ENCODE measurements around the gene ZNF326. TPM values are rescaled to one million over a fixed set of nuclear protein-coding genes. Genes with fewer than 3 reads are reported as not detected.

Gene ZNF326
- total and polyA plus RNA-seq, 2 of the 4 experiments (the other 2 are of a cell fraction) = 4.5 to 17.0 TPM

DNA sequence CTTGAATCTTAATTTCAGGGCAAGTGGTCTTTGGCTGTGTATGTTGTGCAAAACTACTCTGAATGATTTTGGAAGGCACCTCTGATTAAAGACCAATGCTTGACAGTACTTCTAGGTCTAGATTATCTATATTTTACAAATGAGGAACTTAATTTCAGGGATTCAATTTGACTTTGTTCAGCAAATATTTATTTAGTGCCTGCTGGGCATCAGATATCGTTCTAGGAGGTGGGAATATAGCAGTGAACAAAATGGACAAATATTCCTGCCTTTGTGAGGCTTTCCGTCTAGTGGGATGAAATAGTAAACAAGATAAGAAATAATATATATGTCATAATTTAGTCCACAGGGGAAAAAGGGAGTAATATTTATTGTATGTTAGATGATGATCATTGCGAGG lies 4.7 kb downstream of the ZNF326 start:
- ChIA-PET CTCF (no interaction called here), POLR2A (ENCODE audit: unreplicated experiment) (no interaction called here)
- TF ChIP-seq RAD21 (IDR thresholded peaks at IDR 0.05; ENCODE audit: low read length) (no peak), RFX5 (IDR thresholded peaks at IDR 0.05; ENCODE audit: low read depth, low read length) (no peak), MAFK (IDR thresholded peaks at IDR 0.05; ENCODE audit: low read depth, low read length) (no peak), CEBPB (IDR thresholded peaks at IDR 0.05; ENCODE audit: low read depth, low read length) (no peak), NFE2L2 (IDR thresholded peaks at IDR 0.05; ENCODE audit: low read depth, low read length) (no peak), MAZ (IDR thresholded peaks at IDR 0.05; ENCODE audit: borderline replicate concordance, low read depth, low read length) (no peak), MXI1 (IDR thresholded peaks at IDR 0.05; ENCODE audit: borderline replicate concordance, low read depth, low read length) (no peak), FOS (IDR thresholded peaks at IDR 0.05; ENCODE audit: low read depth, low read length) (no peak), SMC3 (IDR thresholded peaks at IDR 0.05; ENCODE audit: low read depth, low read length) (no peak)
- TF ChIP-seq, protein P1, sequence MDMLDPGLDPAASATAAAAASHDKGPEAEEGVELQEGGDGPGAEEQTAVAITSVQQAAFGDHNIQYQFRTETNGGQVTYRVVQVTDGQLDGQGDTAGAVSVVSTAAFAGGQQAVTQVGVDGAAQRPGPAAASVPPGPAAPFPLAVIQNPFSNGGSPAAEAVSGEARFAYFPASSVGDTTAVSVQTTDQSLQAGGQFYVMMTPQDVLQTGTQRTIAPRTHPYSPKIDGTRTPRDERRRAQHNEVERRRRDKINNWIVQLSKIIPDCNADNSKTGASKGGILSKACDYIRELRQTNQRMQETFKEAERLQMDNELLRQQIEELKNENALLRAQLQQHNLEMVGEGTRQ (IDR thresholded peaks at IDR 0.05; ENCODE audit: low read depth, low read length) = no peak
- TF ChIP-seq, protein P2, sequence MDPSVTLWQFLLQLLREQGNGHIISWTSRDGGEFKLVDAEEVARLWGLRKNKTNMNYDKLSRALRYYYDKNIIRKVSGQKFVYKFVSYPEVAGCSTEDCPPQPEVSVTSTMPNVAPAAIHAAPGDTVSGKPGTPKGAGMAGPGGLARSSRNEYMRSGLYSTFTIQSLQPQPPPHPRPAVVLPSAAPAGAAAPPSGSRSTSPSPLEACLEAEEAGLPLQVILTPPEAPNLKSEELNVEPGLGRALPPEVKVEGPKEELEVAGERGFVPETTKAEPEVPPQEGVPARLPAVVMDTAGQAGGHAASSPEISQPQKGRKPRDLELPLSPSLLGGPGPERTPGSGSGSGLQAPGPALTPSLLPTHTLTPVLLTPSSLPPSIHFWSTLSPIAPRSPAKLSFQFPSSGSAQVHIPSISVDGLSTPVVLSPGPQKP (IDR thresholded peaks at IDR 0.05; ENCODE audit: borderline replicate concordance, low read depth, low read length) = no peak
- H4K8ac ChIP-seq (ENCODE audit: low read depth in 2 of 2, low read length in 2 of 2) = no peak overlapping the region
- in situ Hi-C loops (cut with MboI; ENCODE audit: low sequenced_read_pairs) (loop anchor here (10.0 to 25.0 kb wide), 2 partner anchors 365 to 512 kb away; partner anchors contain the start of gene LRRC8C), dilution Hi-C loops (cut with HindIII; ENCODE audit: low sequenced_read_pairs, unreplicated experiment) (no loop called here), intact Hi-C loops (cut with micrococcal nuclease) (loop anchor here (5.0 kb wide), 1 partner anchor 362 kb away; no protein-coding TSS in a partner anchor)
- H3K79me1 ChIP-seq (ENCODE audit: low read depth in 1 of 2, low read length in 2 of 2) = peaks cover 19 to 33% of the 10 kb centered on the region in 2 experiments
- no peak overlapping the region for H2BK15ac ChIP-seq (ENCODE audit: low read depth, low read length)
- no peak overlapping the region for H3K4me2 ChIP-seq (ENCODE audit: low read depth, low read length)
- no peak overlapping the region for H2BK5ac ChIP-seq (ENCODE audit: low read depth, low read length, poor library complexity, severe bottlenecking)
- H3K36me3 ChIP-seq (ENCODE audit: control insufficient read depth, insufficient read depth, low read length) = no peaks in the 10 kb centered on the region
- no peak overlapping the region for H2BK20ac ChIP-seq (ENCODE audit: low read depth, low read length)
- H4K91ac ChIP-seq (ENCODE audit: insufficient read depth, low read depth, low read length) = no peak overlapping the region
- H2AFZ ChIP-seq (replicated peaks; ENCODE audit: low read length, poor library complexity) = no peak overlapping the region
- DNase-seq (no peak), ATAC-seq (ENCODE audit: low read depth) (no peak)
- H3K4me3 ChIP-seq (ENCODE audit: insufficient read depth, low read depth, low read length) = no peak overlapping the region
- H3K56ac ChIP-seq (ENCODE audit: extremely low read depth, insufficient read depth, low read length) = no peak overlapping the region
- no peak overlapping the region for H2AK5ac ChIP-seq (ENCODE audit: low read depth, low read length)
- no peak overlapping the region for H3K23ac ChIP-seq (ENCODE audit: low read depth, low read length)
- BruUV-seq (replicated peaks) = no TSS peak
- H3K9me3 ChIP-seq (ENCODE audit: control insufficient read depth, insufficient read depth, low read length) = no peaks in the 10 kb centered on the region
- H3K4me1 ChIP-seq (ENCODE audit: control insufficient read depth, insufficient read depth, low read length) = no peaks in the 10 kb centered on the region; the same call in 1 of the 2 replicates
- no peak overlapping the region for H3K9ac ChIP-seq (ENCODE audit: low read depth, low read length)
- H4K20me1 ChIP-seq (ENCODE audit: insufficient read depth, low read length) = peaks cover 22% of the 10 kb centered on the region; the same call in 1 of the 2 replicates
- H3K9me1 ChIP-seq (ENCODE audit: insufficient read depth, low read length) = peaks cover 2% of the 10 kb centered on the region; the same call in 1 of the 2 replicates
- H3K27me3 ChIP-seq (ENCODE audit: control insufficient read depth, insufficient read depth, low read length) = no peaks in the 10 kb centered on the region
- no peak overlapping the region for H3K27ac ChIP-seq (ENCODE audit: insufficient read depth, low read length)
- H2AK9ac ChIP-seq (replicated peaks; ENCODE audit: low read depth, low read length, poor library complexity) = no peak overlapping the region
- no peak overlapping the region for H3K18ac ChIP-seq (ENCODE audit: low read depth, low read length)
- H4K5ac ChIP-seq (ENCODE audit: low read depth, low read length) = no peak overlapping the region
- H3K4ac ChIP-seq (ENCODE audit: low read depth, low read length) = no peak overlapping the region
- 100% methylated on average over 1 of the region's 3 CpGs; no CpG with 5 or more reads in 1 of the 2 experiments for WGBS, 2 experiments (ENCODE audit: extremely low coverage in 2 of 2, insufficient read length in 1 of 2)
- H3K14ac ChIP-seq (replicated peaks; ENCODE audit: low read depth, low read length) = no peak overlapping the region
- no peak overlapping the region for H2BK120ac ChIP-seq (ENCODE audit: low read depth, low read length)
